ENCODE results near the gene SPSB1. TPM values are rescaled to one million over a fixed set of nuclear protein-coding genes. Genes with fewer than 3 reads are reported as not detected.

SPSB1 gene
- total and polyA plus RNA-seq, 2 experiments from 2014 or later: 13.5 to 22.7 TPM

DNA sequence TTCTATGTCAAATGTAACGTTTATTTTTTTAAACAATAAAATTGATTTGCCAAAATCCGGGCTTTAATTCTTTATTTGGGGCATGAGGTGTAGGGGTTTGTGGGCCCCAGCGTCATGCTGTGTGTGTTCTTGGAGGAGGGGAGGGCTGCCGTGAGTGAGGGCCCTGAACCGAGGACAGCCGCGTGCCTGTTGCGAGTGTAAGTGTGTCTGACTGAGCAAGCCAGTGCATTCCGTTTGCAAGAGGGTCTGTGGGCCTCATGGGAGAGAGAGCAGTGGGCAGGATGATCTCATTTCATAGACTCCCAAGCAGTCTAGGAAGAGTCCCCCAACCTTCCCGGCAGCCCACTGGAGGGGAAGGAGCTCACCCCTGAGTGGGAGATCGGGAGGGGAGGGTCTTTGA is 21.4 kb upstream of the SPSB1 start:
- Histone ChIP-seq H2AFZ (no peak overlapping the region), H3K27me3 (replicated peaks; ENCODE audit: insufficient read depth) (no peaks in the 10 kb centered on the region), H3K9me3 (ENCODE audit: low read depth) (no peaks in the 10 kb centered on the region), H3K4me3 (no peak overlapping the region), H3K9me2 (ENCODE audit: insufficient read depth) (no peaks in the 10 kb centered on the region), H3K4me2 (ENCODE audit: unreplicated experiment) (no peak overlapping the region), H3F3A (ENCODE audit: insufficient read depth) (no peaks in the 10 kb centered on the region), H3K36me3 (ENCODE audit: low read depth) (no peaks in the 10 kb centered on the region), H3K79me2 (ENCODE audit: insufficient read depth) (no peaks in the 10 kb centered on the region), H4K20me1 (ENCODE audit: insufficient read depth) (no peaks in the 10 kb centered on the region), H3K4me1 (ENCODE audit: insufficient read depth) (peaks cover 18% of the 10 kb centered on the region), H3K9ac (no peak overlapping the region), H3K27ac (no peak overlapping the region)
- no peak for DNase-seq
- in situ Hi-C loops (cut with MboI): no loop called here
- WGBS, 2 experiments (ENCODE audit: low coverage in 1 of 2, low lambda C conversion rate in 2 of 2, missing lambda C conversion rate in 2 of 2): 80 to 87% methylated on average over 11 of the region's 11 CpGs
- TF ChIP-seq EZH2phosphoT487 (IDR thresholded peaks at IDR 0.05; ENCODE audit: insufficient read depth, low read depth) (no peak), EZH2 (IDR thresholded peaks at IDR 0.05; ENCODE audit: insufficient read depth, poor library complexity, severe bottlenecking) (no peak)

DNA sequence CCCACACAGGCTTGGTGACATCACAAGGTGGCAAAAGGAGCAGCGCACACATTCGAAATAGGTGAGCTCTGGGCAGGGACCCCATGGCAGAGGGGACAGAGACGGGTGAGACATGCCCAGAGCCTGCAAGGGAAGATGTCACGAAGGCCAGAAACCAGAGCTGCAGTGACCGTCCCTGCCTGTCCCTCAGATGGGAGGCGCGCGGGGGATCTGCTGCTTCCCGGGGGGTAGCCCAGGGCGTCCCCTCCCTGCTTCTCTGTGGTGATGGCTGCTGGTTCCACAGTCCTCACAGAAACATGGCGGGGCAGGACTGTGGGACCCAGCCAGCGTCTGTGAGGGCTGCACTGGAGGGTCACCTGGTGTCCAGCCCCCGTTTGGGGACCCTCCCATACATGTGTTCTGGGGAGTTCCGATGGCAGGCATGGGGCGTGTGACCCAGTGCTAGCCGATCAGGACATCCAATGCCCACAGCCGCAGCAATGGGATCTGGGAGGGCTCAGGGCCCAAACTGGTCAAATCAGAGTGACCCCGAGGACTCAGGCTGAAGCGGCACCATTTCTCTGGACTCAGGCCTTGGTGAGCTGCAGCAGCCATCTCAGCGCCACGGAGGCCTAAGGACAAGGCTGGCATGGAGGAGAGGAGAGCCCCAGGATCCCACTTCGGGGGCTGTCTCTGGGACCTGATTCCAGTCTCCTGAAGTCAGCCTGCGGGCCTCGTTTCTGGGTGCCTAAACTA is 20.7 kb upstream of the SPSB1 start:
- no peak for DNase-seq
- H3K36me3 ChIP-seq (ENCODE audit: low read depth): no peaks in the 10 kb centered on the region

DNA sequence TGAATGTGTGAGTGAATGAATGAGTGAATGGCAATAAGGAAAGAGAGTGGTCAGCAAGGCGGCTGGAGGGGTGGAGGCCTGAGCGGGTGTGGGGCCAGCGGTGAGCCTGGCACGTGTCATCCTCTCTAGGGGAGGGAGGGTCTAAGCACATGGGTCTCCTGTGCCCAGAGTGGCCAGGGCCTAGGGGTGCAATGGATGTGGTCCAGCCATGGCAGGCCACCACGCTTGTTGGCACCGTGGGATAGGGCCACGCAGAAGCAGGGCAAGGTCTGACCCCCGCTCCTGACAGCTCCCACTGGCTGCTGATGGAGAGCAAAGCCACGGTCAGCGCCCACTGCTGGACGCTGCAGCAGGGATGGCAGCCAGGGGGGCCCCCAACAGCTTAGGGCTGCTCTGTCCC is 19.5 kb upstream of the SPSB1 start:
- in situ Hi-C loops (cut with MboI): no loop called here

More for the DNA sequence above, 20.7 kb upstream of the SPSB1 start:
- Histone ChIP-seq H3F3A (ENCODE audit: insufficient read depth) (no peaks in the 10 kb centered on the region), H3K4me3 (no peak overlapping the region), H3K9me3 (ENCODE audit: low read depth) (no peaks in the 10 kb centered on the region), H3K27ac (no peak overlapping the region), H3K9ac (no peak overlapping the region), H3K4me2 (ENCODE audit: unreplicated experiment) (no peak overlapping the region), H4K20me1 (ENCODE audit: insufficient read depth) (no peaks in the 10 kb centered on the region), H3K79me2 (ENCODE audit: insufficient read depth) (no peaks in the 10 kb centered on the region), H3K4me1 (ENCODE audit: insufficient read depth) (peaks cover 15% of the 10 kb centered on the region), H3K27me3 (replicated peaks; ENCODE audit: insufficient read depth) (no peaks in the 10 kb centered on the region), H3K9me2 (ENCODE audit: insufficient read depth) (no peaks in the 10 kb centered on the region), H2AFZ (no peak overlapping the region)
- WGBS, 2 experiments (ENCODE audit: low coverage in 1 of 2, low lambda C conversion rate in 2 of 2, missing lambda C conversion rate in 2 of 2): 91 to 96% methylated on average over 22 to 24 of the region's 24 CpGs
- TF ChIP-seq EZH2 (IDR thresholded peaks at IDR 0.05; ENCODE audit: insufficient read depth, poor library complexity, severe bottlenecking): no peak
- TF ChIP-seq EZH2phosphoT487 (IDR thresholded peaks at IDR 0.05; ENCODE audit: insufficient read depth, low read depth): no peak
- in situ Hi-C loops (cut with MboI): no loop called here

DNA sequence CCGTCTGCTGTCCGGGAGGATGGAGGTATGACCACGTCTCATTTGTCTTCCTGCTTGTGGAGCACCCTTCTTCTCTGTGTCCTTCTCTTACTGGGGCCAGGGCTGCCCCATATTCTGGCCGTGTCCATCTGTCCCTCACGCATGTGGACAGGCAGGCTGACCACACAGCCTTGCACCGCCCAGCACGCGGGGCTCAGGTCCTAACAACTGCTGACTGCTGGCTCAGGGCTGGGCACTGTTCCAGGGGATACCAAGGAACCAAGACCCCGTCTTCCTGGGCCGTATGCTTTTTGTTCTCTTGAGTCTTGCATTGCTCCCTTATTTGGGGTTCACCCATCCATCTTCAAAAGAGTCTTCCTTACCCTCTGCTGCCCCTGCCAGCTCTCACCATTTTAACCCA is 17.5 kb upstream of the SPSB1 start:
- no peaks in the 10 kb centered on the region for H3K9me3 ChIP-seq (ENCODE audit: low read depth)

More for the DNA sequence above, 19.5 kb upstream of the SPSB1 start:
- H3K4me3 ChIP-seq: no peak overlapping the region
- H4K20me1 ChIP-seq (ENCODE audit: insufficient read depth): no peaks in the 10 kb centered on the region
- H3K27ac ChIP-seq: no peak overlapping the region
- H3K9me2 ChIP-seq (ENCODE audit: insufficient read depth): no peaks in the 10 kb centered on the region
- DNase-seq: no peak
- H3K9ac ChIP-seq: no peak overlapping the region
- TF ChIP-seq EZH2phosphoT487 (IDR thresholded peaks at IDR 0.05; ENCODE audit: insufficient read depth, low read depth) (no peak), EZH2 (IDR thresholded peaks at IDR 0.05; ENCODE audit: insufficient read depth, poor library complexity, severe bottlenecking) (no peak)
- H3K36me3 ChIP-seq (ENCODE audit: low read depth): no peaks in the 10 kb centered on the region
- no peak overlapping the region for H2AFZ ChIP-seq
- H3K79me2 ChIP-seq (ENCODE audit: insufficient read depth): no peaks in the 10 kb centered on the region
- H3K27me3 ChIP-seq (replicated peaks; ENCODE audit: insufficient read depth): no peaks in the 10 kb centered on the region
- WGBS, 2 experiments (ENCODE audit: low coverage in 1 of 2, low lambda C conversion rate in 2 of 2, missing lambda C conversion rate in 2 of 2): 71 to 72% methylated on average over 11 of the region's 11 CpGs
- no peak overlapping the region for H3K4me2 ChIP-seq (ENCODE audit: unreplicated experiment)
- peaks cover 16% of the 10 kb centered on the region for H3K4me1 ChIP-seq (ENCODE audit: insufficient read depth)
- no peaks in the 10 kb centered on the region for H3K9me3 ChIP-seq (ENCODE audit: low read depth)
- no peaks in the 10 kb centered on the region for H3F3A ChIP-seq (ENCODE audit: insufficient read depth)

More for the DNA sequence above, 17.5 kb upstream of the SPSB1 start:
- Histone ChIP-seq H3K4me2 (ENCODE audit: unreplicated experiment) (peak overlapping the region; percentile 41), H3K9ac (no peak overlapping the region), H4K20me1 (ENCODE audit: insufficient read depth) (no peaks in the 10 kb centered on the region), H3K9me2 (ENCODE audit: insufficient read depth) (no peaks in the 10 kb centered on the region), H3K4me1 (ENCODE audit: insufficient read depth) (peaks cover 36% of the 10 kb centered on the region), H3F3A (ENCODE audit: insufficient read depth) (no peaks in the 10 kb centered on the region; the same call in 1 of the 2 replicates), H3K27me3 (replicated peaks; ENCODE audit: insufficient read depth) (no peaks in the 10 kb centered on the region), H3K4me3 (0 out of 2 replicates have a peak overlapping the region, but pooled peaks have one; percentile 27), H3K27ac (no peak overlapping the region), H3K79me2 (ENCODE audit: insufficient read depth) (no peaks in the 10 kb centered on the region), H2AFZ (no peak overlapping the region), H3K36me3 (ENCODE audit: low read depth) (no peaks in the 10 kb centered on the region)
- no peak for DNase-seq
- WGBS, 2 experiments (ENCODE audit: low coverage in 1 of 2, low lambda C conversion rate in 2 of 2, missing lambda C conversion rate in 2 of 2): 70 to 82% methylated on average over 10 of the region's 10 CpGs
- TF ChIP-seq EZH2 (IDR thresholded peaks at IDR 0.05; ENCODE audit: insufficient read depth, poor library complexity, severe bottlenecking): no peak
- no peak for TF ChIP-seq EZH2phosphoT487 (IDR thresholded peaks at IDR 0.05; ENCODE audit: insufficient read depth, low read depth)
- in situ Hi-C loops (cut with MboI): no loop called here
